Neural cell (in vitro differentiated cells): ENCODE data around the gene RBM8A.

Experiments
- EP300 ChIP-seq: fragments of 450-650 bp; conservative IDR thresholded peaks from 2 replicates; pipeline ENCODE4 v1.6.1; 2014; ENCODE audit warnings: antibody characterized with exemption, mild to moderate bottlenecking, moderate library complexity; ENCODE audit not compliant: poor library complexity, severe bottlenecking
- EZH2 ChIP-seq: fragments of 200-600, 300-800 bp; shearing (Covaris generic), sonication (generic); IDR thresholded peaks from 2 replicates; pipeline ENCODE4 v1.6.1; 2014; ENCODE audit warnings: antibody characterized with exemption, low read length, borderline replicate concordance, mild to moderate bottlenecking; ENCODE audit not compliant: insufficient read depth, poor library complexity, severe bottlenecking
- MXI1 ChIP-seq: fragments of 450-650 bp; conservative IDR thresholded peaks from 2 replicates; pipeline ENCODE4 v1.6.1; 2014; ENCODE audit warnings: antibody characterized with exemption, mild to moderate bottlenecking; ENCODE audit not compliant: poor library complexity, severe bottlenecking
- POLR2AphosphoS5 ChIP-seq: IDR thresholded peaks from 2 replicates; pipeline ENCODE4 v1.6.1; 2012
- RAD21 ChIP-seq: fragments of 450-650 bp; conservative IDR thresholded peaks from 2 replicates; pipeline ENCODE4 v1.6.1; 2014; ENCODE audit warnings: antibody characterized with exemption, mild to moderate bottlenecking, moderate library complexity
- SMC3 ChIP-seq: fragments of 450-650 bp; conservative IDR thresholded peaks from 2 replicates; pipeline ENCODE4 v1.6.1; 2014; ENCODE audit warnings: antibody characterized with exemption, mild to moderate bottlenecking, moderate library complexity; ENCODE audit not compliant: poor library complexity
- TAF1 ChIP-seq: IDR thresholded peaks from 2 replicates; pipeline ENCODE4 v1.6.1; 2012; ENCODE audit warnings: low read depth
- TF ChIP-seq, protein P1 (sequence below): fragments of 450-650 bp; IDR thresholded peaks from 2 replicates; pipeline ENCODE4 v1.5.1; 2014; ENCODE audit warnings: antibody characterized with exemption, mild to moderate bottlenecking, moderate library complexity; ENCODE audit not compliant: poor library complexity, severe bottlenecking
- TF ChIP-seq, protein P2 (sequence below): IDR thresholded peaks from 2 replicates; pipeline ENCODE4 v1.6.1; 2012; ENCODE audit warnings: borderline replicate concordance

DNA sequence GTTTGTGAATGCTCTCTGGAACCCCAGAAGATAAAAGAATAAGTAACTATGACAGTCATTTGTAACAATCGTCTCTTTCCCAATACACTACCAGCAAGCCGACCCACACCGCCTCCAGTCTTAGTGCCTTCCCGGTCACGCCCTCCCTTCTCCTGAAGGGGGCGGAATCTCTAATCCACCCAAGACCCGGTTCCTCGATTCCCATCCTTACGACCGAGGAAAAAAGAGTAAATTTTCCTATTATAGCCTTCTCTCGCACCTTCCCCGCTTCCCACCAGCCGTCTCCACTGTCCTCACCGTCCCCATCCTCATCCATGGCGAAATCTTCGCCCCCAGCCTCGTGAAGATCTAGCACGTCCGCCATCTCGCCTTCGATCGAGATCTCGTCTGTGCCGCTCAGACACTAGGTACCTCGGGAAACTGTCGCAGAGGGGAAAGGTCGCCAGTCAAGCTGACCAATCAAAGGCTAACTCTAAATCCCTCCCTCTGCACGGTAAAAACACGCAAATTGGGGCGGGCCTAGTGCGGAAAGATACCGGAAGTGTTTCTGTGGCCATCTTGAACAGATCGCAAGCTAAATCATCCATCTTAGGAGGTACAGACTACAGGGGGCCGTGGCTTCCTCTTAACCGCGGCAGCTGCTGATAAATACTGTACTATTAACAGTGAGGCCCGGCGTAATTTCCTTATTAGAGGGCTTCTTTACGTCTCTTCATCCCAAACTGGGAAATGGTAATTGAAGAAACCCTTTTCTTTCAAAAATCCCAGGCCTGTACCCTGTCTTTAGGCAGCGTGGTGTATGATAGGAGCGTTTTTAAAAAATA, at the start of gene RBM8A:
- TF ChIP-seq, protein P1, sequence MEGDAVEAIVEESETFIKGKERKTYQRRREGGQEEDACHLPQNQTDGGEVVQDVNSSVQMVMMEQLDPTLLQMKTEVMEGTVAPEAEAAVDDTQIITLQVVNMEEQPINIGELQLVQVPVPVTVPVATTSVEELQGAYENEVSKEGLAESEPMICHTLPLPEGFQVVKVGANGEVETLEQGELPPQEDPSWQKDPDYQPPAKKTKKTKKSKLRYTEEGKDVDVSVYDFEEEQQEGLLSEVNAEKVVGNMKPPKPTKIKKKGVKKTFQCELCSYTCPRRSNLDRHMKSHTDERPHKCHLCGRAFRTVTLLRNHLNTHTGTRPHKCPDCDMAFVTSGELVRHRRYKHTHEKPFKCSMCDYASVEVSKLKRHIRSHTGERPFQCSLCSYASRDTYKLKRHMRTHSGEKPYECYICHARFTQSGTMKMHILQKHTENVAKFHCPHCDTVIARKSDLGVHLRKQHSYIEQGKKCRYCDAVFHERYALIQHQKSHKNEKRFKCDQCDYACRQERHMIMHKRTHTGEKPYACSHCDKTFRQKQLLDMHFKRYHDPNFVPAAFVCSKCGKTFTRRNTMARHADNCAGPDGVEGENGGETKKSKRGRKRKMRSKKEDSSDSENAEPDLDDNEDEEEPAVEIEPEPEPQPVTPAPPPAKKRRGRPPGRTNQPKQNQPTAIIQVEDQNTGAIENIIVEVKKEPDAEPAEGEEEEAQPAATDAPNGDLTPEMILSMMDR = peak; percentile 95
- peak; percentile 92 for TF ChIP-seq TAF1
- peak; percentile 67 for TF ChIP-seq EP300
- TF ChIP-seq, protein P2, sequence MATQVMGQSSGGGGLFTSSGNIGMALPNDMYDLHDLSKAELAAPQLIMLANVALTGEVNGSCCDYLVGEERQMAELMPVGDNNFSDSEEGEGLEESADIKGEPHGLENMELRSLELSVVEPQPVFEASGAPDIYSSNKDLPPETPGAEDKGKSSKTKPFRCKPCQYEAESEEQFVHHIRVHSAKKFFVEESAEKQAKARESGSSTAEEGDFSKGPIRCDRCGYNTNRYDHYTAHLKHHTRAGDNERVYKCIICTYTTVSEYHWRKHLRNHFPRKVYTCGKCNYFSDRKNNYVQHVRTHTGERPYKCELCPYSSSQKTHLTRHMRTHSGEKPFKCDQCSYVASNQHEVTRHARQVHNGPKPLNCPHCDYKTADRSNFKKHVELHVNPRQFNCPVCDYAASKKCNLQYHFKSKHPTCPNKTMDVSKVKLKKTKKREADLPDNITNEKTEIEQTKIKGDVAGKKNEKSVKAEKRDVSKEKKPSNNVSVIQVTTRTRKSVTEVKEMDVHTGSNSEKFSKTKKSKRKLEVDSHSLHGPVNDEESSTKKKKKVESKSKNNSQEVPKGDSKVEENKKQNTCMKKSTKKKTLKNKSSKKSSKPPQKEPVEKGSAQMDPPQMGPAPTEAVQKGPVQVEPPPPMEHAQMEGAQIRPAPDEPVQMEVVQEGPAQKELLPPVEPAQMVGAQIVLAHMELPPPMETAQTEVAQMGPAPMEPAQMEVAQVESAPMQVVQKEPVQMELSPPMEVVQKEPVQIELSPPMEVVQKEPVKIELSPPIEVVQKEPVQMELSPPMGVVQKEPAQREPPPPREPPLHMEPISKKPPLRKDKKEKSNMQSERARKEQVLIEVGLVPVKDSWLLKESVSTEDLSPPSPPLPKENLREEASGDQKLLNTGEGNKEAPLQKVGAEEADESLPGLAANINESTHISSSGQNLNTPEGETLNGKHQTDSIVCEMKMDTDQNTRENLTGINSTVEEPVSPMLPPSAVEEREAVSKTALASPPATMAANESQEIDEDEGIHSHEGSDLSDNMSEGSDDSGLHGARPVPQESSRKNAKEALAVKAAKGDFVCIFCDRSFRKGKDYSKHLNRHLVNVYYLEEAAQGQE = peak; percentile 92
- no peak for TF ChIP-seq EZH2
- TF ChIP-seq POLR2AphosphoS5 = peak; percentile 97
- TF ChIP-seq RAD21 = peak; percentile 65
- peak; percentile 77 for TF ChIP-seq SMC3
- TF ChIP-seq MXI1 = peak; percentile 96
